ENCODE data around the gene FAM229A. TPM values are rescaled to one million over a fixed set of nuclear protein-coding genes. Genes with fewer than 3 reads are reported as not detected.

FAM229A gene
- total and polyA plus RNA-seq, 4 donors, result 1.6 to 3.3 (median 2.1) TPM

- TF ChIP-seq TAF1 (conservative IDR thresholded peaks at IDR 0.05) (no peak), NR2F2 (IDR thresholded peaks at IDR 0.05) (peak; percentile 30), HNF4G (IDR thresholded peaks at IDR 0.05) (no peak), HNF4A (conservative IDR thresholded peaks at IDR 0.05) (no peak), RAD21 (IDR thresholded peaks at IDR 0.05) (no peak), ATF3 (IDR thresholded peaks at IDR 0.05) (no peak), MAX (IDR thresholded peaks at IDR 0.05) (no peak)
- H3K36me3 ChIP-seq (ENCODE audit: control insufficient read depth in 4 of 4, insufficient read depth in 3 of 4, low read depth in 1 of 4, low read length in 3 of 4), result peaks cover 4 to 57% (median 46%) of the 10 kb centered on the region in 4 donors
- no peak for DNase-seq (ENCODE audit: low spot score)
Observed at GRCh38 chr1:32388641-32389040, 26.4 kb upstream of the FAM229A start.

GRCh38 chr1:32386676-32387392 lies 24.5 kb upstream of the FAM229A start:
- WGBS, result 94% methylated on average over 13 of the region's 13 CpGs
- Histone ChIP-seq H3K36me3 (ENCODE audit: control insufficient read depth in 4 of 4, insufficient read depth in 3 of 4, low read depth in 1 of 4, low read length in 3 of 4) (peaks cover 8 to 73% (median 54%) of the 10 kb centered on the region in 4 donors), H3K27ac (ENCODE audit: low read depth in 1 of 2, low read length in 2 of 2) (no peak overlapping the region), H3K4me1 (ENCODE audit: control insufficient read depth in 4 of 4, insufficient read depth in 4 of 4, low read length in 3 of 4) (peaks cover 0 to 4% (median 0%) of the 10 kb centered on the region in 4 donors), H3K27me3 (ENCODE audit: control insufficient read depth in 4 of 4, insufficient read depth in 4 of 4, low read length in 3 of 4) (no peaks in the 10 kb centered on the region), H3K9ac (ENCODE audit: low read depth in 1 of 2, low read length in 2 of 2) (no peak overlapping the region), H3K4me3 (ENCODE audit: low read depth in 1 of 3, low read length in 3 of 3) (no peak overlapping the region), H3K9me3 (ENCODE audit: control insufficient read depth in 4 of 4, low read length in 3 of 4) (no peaks in the 10 kb centered on the region)
- no peak for DNase-seq (ENCODE audit: low spot score)
- no peak for TF ChIP-seq MAX (IDR thresholded peaks at IDR 0.05)
- TF ChIP-seq ATF3 (IDR thresholded peaks at IDR 0.05), result no peak
- TF ChIP-seq EGR1 (IDR thresholded peaks at IDR 0.05; ENCODE audit: low read depth in 2 of 2), result no peak

More at GRCh38 chr1:32388641-32389040, 26.4 kb upstream of the FAM229A start:
- WGBS, result 83% methylated on average over 6 of the region's 6 CpGs
- Histone ChIP-seq H3K9me3 (ENCODE audit: control insufficient read depth in 4 of 4, low read length in 3 of 4) (no peaks in the 10 kb centered on the region), H3K27me3 (ENCODE audit: control insufficient read depth in 4 of 4, insufficient read depth in 4 of 4, low read length in 3 of 4) (no peaks in the 10 kb centered on the region), H3K9ac (ENCODE audit: low read depth in 1 of 2, low read length in 2 of 2) (no peak overlapping the region), H3K4me3 (ENCODE audit: low read depth in 1 of 3, low read length in 3 of 3) (no peak overlapping the region), H3K27ac (ENCODE audit: low read depth in 1 of 2, low read length in 2 of 2) (no peak overlapping the region), H3K4me1 (ENCODE audit: control insufficient read depth in 4 of 4, insufficient read depth in 4 of 4, low read length in 3 of 4) (peaks cover 3 to 18% (median 14%) of the 10 kb centered on the region in 4 donors)

GRCh38 chr1:32380057-32380456 lies 17.8 kb upstream of the FAM229A start:
- Histone ChIP-seq H3K9me3 (ENCODE audit: control insufficient read depth in 4 of 4, low read length in 3 of 4) (no peaks in the 10 kb centered on the region), H3K27ac (ENCODE audit: low read depth in 1 of 2, low read length in 2 of 2) (no peak overlapping the region), H3K4me3 (ENCODE audit: low read depth in 1 of 3, low read length in 3 of 3) (no peak overlapping the region), H3K4me1 (ENCODE audit: control insufficient read depth in 4 of 4, insufficient read depth in 4 of 4, low read length in 3 of 4) (no peaks in the 10 kb centered on the region), H3K36me3 (ENCODE audit: control insufficient read depth in 4 of 4, insufficient read depth in 3 of 4, low read depth in 1 of 4, low read length in 3 of 4) (peaks cover 6 to 95% (median 81%) of the 10 kb centered on the region in 4 donors), H3K27me3 (ENCODE audit: control insufficient read depth in 4 of 4, insufficient read depth in 4 of 4, low read length in 3 of 4) (no peaks in the 10 kb centered on the region), H3K9ac (ENCODE audit: low read depth in 1 of 2, low read length in 2 of 2) (no peak overlapping the region)
- WGBS, result 93% methylated on average over 9 of the region's 9 CpGs
- TF ChIP-seq TAF1 (conservative IDR thresholded peaks at IDR 0.05) (no peak), FOXA1 (IDR thresholded peaks at IDR 0.05) (no peak), JUND (IDR thresholded peaks at IDR 0.05) (no peak), NR2F2 (IDR thresholded peaks at IDR 0.05) (no peak), CTCF (IDR thresholded peaks at IDR 0.05; ENCODE audit: low read depth, low read length, missing input control) (no peak), ZBTB33 (IDR thresholded peaks at IDR 0.05) (no peak), SP1 (IDR thresholded peaks at IDR 0.05) (no peak), ATF3 (IDR thresholded peaks at IDR 0.05) (no peak), RXRA (IDR thresholded peaks at IDR 0.05) (no peak), GABPA (IDR thresholded peaks at IDR 0.05 in 1 of 2, conservative IDR thresholded peaks at IDR 0.05 in 1 of 2) (no peak), HNF4A (conservative IDR thresholded peaks at IDR 0.05) (no peak)
- DNase-seq (ENCODE audit: low spot score), result no peak
